HCT116 (cell line): ENCODE data around the gene THPO. TPM values are rescaled to one million over a fixed set of nuclear protein-coding genes. Genes with fewer than 3 reads are reported as not detected.

ENCODE experiments used
- ATAC-seq: fragments of 200-7000 bp; cut with Tn5 transposase; 2 replicates; pipeline ENCODE4 v1.9.1; 2020; ENCODE audit warnings: mild to moderate bottlenecking, moderate library complexity
- BruUV-seq: library from RNA; stranded (reverse); fragments of 400-500 nt; replicated peaks from 2 replicates; lab custom pipeline; 2021; lab: Mats Ljungman, UMichigan
- CTCF ChIA-PET: fragments of 300-600 bp; sonication (Branson Sonifier 250); formaldehyde crosslinking; loops from one replicate; lab custom pipeline; 2021; ENCODE audit warnings: antibody characterized with exemption; lab: Charles Lee
- POLR2A ChIA-PET: fragments of 300-600, 350-600 bp; sonication (Branson Sonifier 250); formaldehyde crosslinking; loops from one replicate; lab custom pipeline; 2021; ENCODE audit warnings: antibody characterized with exemption; lab: Charles Lee
- RAD21 ChIA-PET, 2 experiments: fragments of 300-600 bp; sonication (Branson Sonifier 250); formaldehyde crosslinking; loops; one replicate each; lab custom pipeline; 2023; ENCODE audit warnings: low total read pairs in 2 of 2; ENCODE audit not compliant: uncharacterized antibody in 2 of 2, unreplicated experiment in 2 of 2, low non-redundant PET in 1 of 2; lab: Charles Lee
- DNase-seq: peaks from one replicate; pipeline ENCODE4 v3.0.0-alpha.2; 2010; ENCODE audit warnings: low read depth, low spot score
- H2AFZ ChIP-seq: fragments of 200-600 bp; shearing (Covaris generic), sonication (generic); 2 replicates; pipeline ENCODE4 v1.6.1; 2017; ENCODE audit warnings: low read depth, mixed run types, mixed read lengths, antibody characterized with exemption, low read length; ENCODE audit not compliant: poor library complexity, severe bottlenecking
- H3K27ac ChIP-seq: 2 replicates; pipeline ENCODE4 v1.5.1; 2012; ENCODE audit warnings: low read depth, low read length
- H3K27me3 ChIP-seq: fragments of 200-600 bp; sonication (generic); 2 replicates; pipeline ENCODE4 v1.6.1; 2016; ENCODE audit warnings: mixed run types, low read length, mixed read lengths; ENCODE audit not compliant: insufficient read depth
- H3K36me3 ChIP-seq, 2 experiments: fragments of 200-500 bp in 1 of 2; fragments of 200-600 bp in 1 of 2; sonication (Bioruptor generic) in 1 of 2; sonication (generic) in 1 of 2; 2 replicates each; pipeline versions ENCODE4 v1.5.1 to v1.6.1; 2014 to 2016; ENCODE audit warnings: low read length in 2 of 2, inconsistent platforms in 1 of 2, mixed read lengths in 1 of 2, mixed run types in 1 of 2; ENCODE audit not compliant: insufficient read depth in 2 of 2, control insufficient read depth in 1 of 2
- H3K4me1 ChIP-seq, 2 experiments: fragments of 200-600 bp in 1 of 2; sonication (generic) in 1 of 2; 2 replicates each; pipeline versions ENCODE4 v1.5.1 to v1.6.1; 2012 to 2017; ENCODE audit warnings: low read length in 2 of 2, inconsistent platforms in 1 of 2, mild to moderate bottlenecking in 1 of 2, mixed read lengths in 1 of 2, mixed run types in 1 of 2, moderate library complexity in 1 of 2; ENCODE audit not compliant: insufficient read depth in 2 of 2, control insufficient read depth in 1 of 2
- H3K4me2 ChIP-seq: fragments of 200-600 bp; sonication (generic); 2 replicates; pipeline ENCODE4 v1.6.1; 2017; ENCODE audit warnings: mixed run types, low read length, mixed read lengths
- H3K4me3 ChIP-seq, 2 experiments: fragments of 200-600 bp in 1 of 2; sonication (generic) in 1 of 2; replicated peaks in 1 of 2; 2 replicates each; pipeline ENCODE4 v1.5.1; 2011 to 2016; ENCODE audit warnings: low read length in 2 of 2, control low read depth in 1 of 2, low read depth in 1 of 2, mild to moderate bottlenecking in 1 of 2, mixed read lengths in 1 of 2, mixed run types in 1 of 2
- H3K79me2 ChIP-seq: fragments of 200-600 bp; sonication (generic); 2 replicates; pipeline ENCODE4 v1.6.1; 2017; ENCODE audit warnings: mild to moderate bottlenecking, mixed run types, low read length, moderate library complexity, mixed read lengths; ENCODE audit not compliant: insufficient read depth
- H3K9ac ChIP-seq: fragments of 200-600 bp; sonication (generic); 2 replicates; pipeline ENCODE4 v1.6.1; 2016; ENCODE audit warnings: low read length, mixed read lengths
- H3K9me2 ChIP-seq: fragments of 200-600 bp; sonication (generic), shearing (Covaris generic); 2 replicates; pipeline ENCODE4 v1.6.1; 2017; ENCODE audit warnings: mixed run types, mild to moderate bottlenecking, moderate library complexity; ENCODE audit not compliant: insufficient read depth
- H3K9me3 ChIP-seq, 2 experiments: fragments of 200-500 bp in 1 of 2; fragments of 200-600 bp in 1 of 2; sonication (Bioruptor generic) in 1 of 2; sonication (generic) in 1 of 2; 2 replicates each; pipeline ENCODE4 v1.6.1; 2014 to 2017; ENCODE audit warnings: low read length in 2 of 2, mixed read lengths in 2 of 2, inconsistent platforms in 1 of 2, low read depth in 1 of 2, mild to moderate bottlenecking in 1 of 2, mixed run types in 1 of 2, moderate library complexity in 1 of 2; ENCODE audit not compliant: control insufficient read depth in 1 of 2, insufficient read depth in 1 of 2
- H4K20me1 ChIP-seq: fragments of 200-600 bp; sonication (generic), shearing (Covaris generic); 2 replicates; pipeline ENCODE4 v1.6.1; 2017; ENCODE audit warnings: mixed run types, mild to moderate bottlenecking, moderate library complexity; ENCODE audit not compliant: insufficient read depth
- CBX3 ChIP-seq: IDR thresholded peaks from 2 replicates; pipeline ENCODE4 v1.6.1; 2012; ENCODE audit warnings: low read depth
- CEBPB ChIP-seq: IDR thresholded peaks from 2 replicates; pipeline ENCODE4 v1.6.1; 2012; ENCODE audit warnings: low read depth
- CTCF ChIP-seq, 3 experiments: fragments of 200-600 bp in 1 of 3; sonication (generic) in 1 of 3; IDR thresholded peaks in 2 of 3; conservative IDR thresholded peaks in 1 of 3; 2 replicates each; pipeline ENCODE4 v1.5.1; 2012 to 2017; ENCODE audit warnings: low read depth in 2 of 3, low read length in 2 of 3, antibody characterized with exemption in 1 of 3, borderline replicate concordance in 1 of 3, control low read depth in 1 of 3, mild to moderate bottlenecking in 1 of 3, mixed read lengths in 1 of 3, mixed run types in 1 of 3, moderate library complexity in 1 of 3; ENCODE audit not compliant: insufficient read depth in 1 of 3
- EGR1 ChIP-seq: IDR thresholded peaks from 2 replicates; pipeline ENCODE4 v1.6.1; 2012; ENCODE audit warnings: low read depth
- EZH2 ChIP-seq: fragments of 200-600 bp; sonication (generic); IDR thresholded peaks from 2 replicates; pipeline ENCODE4 v1.6.1; 2017; ENCODE audit warnings: antibody characterized with exemption, mixed run types
- FOSL1 ChIP-seq: IDR thresholded peaks from 2 replicates; pipeline ENCODE4 v1.6.1; 2012; ENCODE audit warnings: low read depth
- JUND ChIP-seq: IDR thresholded peaks from 2 replicates; pipeline ENCODE4 v1.6.1; 2012
- POLR2A ChIP-seq: IDR thresholded peaks from 2 replicates; pipeline ENCODE4 v1.7.0; 2011; ENCODE audit warnings: borderline replicate concordance; ENCODE audit not compliant: insufficient read depth, insufficient read length; ENCODE audit errors: extremely low read depth
- POLR2AphosphoS5 ChIP-seq: IDR thresholded peaks from 2 replicates; pipeline ENCODE4 v1.6.1; 2011; ENCODE audit warnings: mild to moderate bottlenecking, low read depth, low read length, moderate library complexity
- REST ChIP-seq: IDR thresholded peaks from 2 replicates; pipeline ENCODE4 v1.6.1; 2012; ENCODE audit warnings: low read depth
- SIN3A ChIP-seq: IDR thresholded peaks from 2 replicates; pipeline ENCODE4 v1.6.1; 2012; ENCODE audit warnings: low read depth
- SRF ChIP-seq: IDR thresholded peaks from 2 replicates; pipeline ENCODE4 v1.6.1; 2012; ENCODE audit warnings: low read depth
- TCF7L2 ChIP-seq: IDR thresholded peaks from 2 replicates; pipeline ENCODE4 v1.7.0; 2011; ENCODE audit warnings: borderline replicate concordance, inconsistent platforms; ENCODE audit not compliant: insufficient read depth, insufficient read length; ENCODE audit errors: extremely low read depth
- YY1 ChIP-seq: IDR thresholded peaks from 2 replicates; pipeline ENCODE4 v1.6.1; 2011; ENCODE audit warnings: low read length, low read depth, moderate library complexity, mild to moderate bottlenecking; ENCODE audit not compliant: insufficient replicate concordance; ENCODE audit errors: extremely low read depth
- ZFX ChIP-seq: fragments of 450-650 bp; IDR thresholded peaks from 2 replicates; pipeline ENCODE4 v1.6.1; 2017
- ZNF274 ChIP-seq: fragments of 200-500 bp; sonication (Bioruptor generic); IDR thresholded peaks from 2 replicates; pipeline ENCODE4 v1.6.1; 2014; ENCODE audit warnings: mild to moderate bottlenecking, low read depth, low read length, inconsistent platforms
- intact Hi-C: fragments of 100-400 bp; cut with micrococcal nuclease; formaldehyde crosslinking; loops from 2 replicates; pipeline ENCODE4 v1.10.0; 2022
- total RNA-seq: library from RNA; stranded (reverse); gene quantifications from one replicate; pipeline ENCODE4 v1.2.1, GENCODE V29; 2021; ENCODE audit not compliant: unreplicated experiment
- TF ChIP-seq, protein P1 (sequence below): IDR thresholded peaks from 2 replicates; pipeline ENCODE4 v1.6.1; 2011; ENCODE audit warnings: mild to moderate bottlenecking, low read length, moderate library complexity; ENCODE audit not compliant: insufficient replicate concordance; ENCODE audit errors: extremely low read depth
- TF ChIP-seq, protein P2 (sequence below): IDR thresholded peaks from 2 replicates; pipeline ENCODE4 v1.6.1; 2012
- TF ChIP-seq, protein P3 (sequence below): IDR thresholded peaks from 2 replicates; pipeline ENCODE4 v1.6.1; 2012

The THPO gene
- total RNA-seq, 1 experiment from 2014 or later = not detected

DNA sequence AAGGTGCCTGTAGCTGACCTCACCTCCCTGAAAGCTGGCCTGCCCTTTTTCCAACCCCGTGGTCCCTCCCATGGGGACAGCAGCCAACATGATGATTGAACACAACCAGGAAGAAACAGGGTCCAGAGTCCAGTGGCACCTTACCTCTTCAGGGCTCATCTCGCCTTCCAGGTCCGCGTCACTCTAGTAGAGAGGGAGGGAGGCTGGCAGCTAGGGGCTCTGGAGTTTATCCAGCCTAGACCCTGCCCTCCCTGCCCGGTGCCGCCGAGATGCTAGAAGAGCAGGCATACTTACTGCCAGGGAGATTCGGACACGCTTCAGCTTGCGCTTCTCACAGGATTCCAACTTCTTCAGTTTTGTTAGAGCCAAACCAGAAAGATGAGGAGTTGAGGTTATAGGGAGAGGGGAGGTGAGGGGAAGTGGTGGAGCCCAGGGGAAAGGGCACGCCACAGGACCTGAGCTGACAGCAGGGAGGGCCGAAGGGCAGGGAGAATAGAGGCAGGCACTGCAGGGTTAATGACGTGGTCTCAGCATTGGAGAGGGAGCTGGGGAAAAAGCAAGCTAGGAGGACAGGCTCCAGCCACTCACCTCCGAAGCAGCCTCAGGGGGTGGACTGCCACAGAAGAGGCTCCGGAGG, 25.7 kb downstream of the THPO start:
- no peaks in the 10 kb centered on the region for H4K20me1 ChIP-seq
- no peaks in the 10 kb centered on the region for H3K9me3 ChIP-seq
- intact Hi-C loops = no loop called here
- TF ChIP-seq POLR2AphosphoS5 (no peak), TCF7L2 (no peak), CEBPB (no peak), ZNF274 (no peak), ZFX (no peak), EGR1 (no peak), SIN3A (no peak), CTCF (IDR thresholded peaks at IDR 0.05 in 2 of 3, conservative IDR thresholded peaks at IDR 0.05 in 1 of 3; ENCODE audit: borderline replicate concordance in 1 of 3, insufficient read depth in 1 of 3, low read depth in 2 of 3, low read length in 2 of 3) (no peak), FOSL1 (no peak), REST (no peak), EZH2 (no peak), CBX3 (no peak), YY1 (no peak), SRF (no peak), POLR2A (no peak), JUND (no peak)
- TF ChIP-seq, protein P1, sequence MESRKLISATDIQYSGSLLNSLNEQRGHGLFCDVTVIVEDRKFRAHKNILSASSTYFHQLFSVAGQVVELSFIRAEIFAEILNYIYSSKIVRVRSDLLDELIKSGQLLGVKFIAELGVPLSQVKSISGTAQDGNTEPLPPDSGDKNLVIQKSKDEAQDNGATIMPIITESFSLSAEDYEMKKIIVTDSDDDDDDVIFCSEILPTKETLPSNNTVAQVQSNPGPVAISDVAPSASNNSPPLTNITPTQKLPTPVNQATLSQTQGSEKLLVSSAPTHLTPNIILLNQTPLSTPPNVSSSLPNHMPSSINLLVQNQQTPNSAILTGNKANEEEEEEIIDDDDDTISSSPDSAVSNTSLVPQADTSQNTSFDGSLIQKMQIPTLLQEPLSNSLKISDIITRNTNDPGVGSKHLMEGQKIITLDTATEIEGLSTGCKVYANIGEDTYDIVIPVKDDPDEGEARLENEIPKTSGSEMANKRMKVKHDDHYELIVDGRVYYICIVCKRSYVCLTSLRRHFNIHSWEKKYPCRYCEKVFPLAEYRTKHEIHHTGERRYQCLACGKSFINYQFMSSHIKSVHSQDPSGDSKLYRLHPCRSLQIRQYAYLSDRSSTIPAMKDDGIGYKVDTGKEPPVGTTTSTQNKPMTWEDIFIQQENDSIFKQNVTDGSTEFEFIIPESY = no peak
- TF ChIP-seq, protein P2, sequence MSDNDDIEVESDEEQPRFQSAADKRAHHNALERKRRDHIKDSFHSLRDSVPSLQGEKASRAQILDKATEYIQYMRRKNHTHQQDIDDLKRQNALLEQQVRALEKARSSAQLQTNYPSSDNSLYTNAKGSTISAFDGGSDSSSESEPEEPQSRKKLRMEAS = no peak
- TF ChIP-seq, protein P3, sequence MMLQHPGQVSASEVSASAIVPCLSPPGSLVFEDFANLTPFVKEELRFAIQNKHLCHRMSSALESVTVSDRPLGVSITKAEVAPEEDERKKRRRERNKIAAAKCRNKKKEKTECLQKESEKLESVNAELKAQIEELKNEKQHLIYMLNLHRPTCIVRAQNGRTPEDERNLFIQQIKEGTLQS = no peak
- TF ChIP-seq, all 23 proteins: peak for 0
- Histone ChIP-seq H2AFZ (no peak overlapping the region), H3K27ac (no peak overlapping the region; the same call in 1 of the 2 replicates), H3K4me1 (peaks cover 0 to 3% of the 10 kb centered on the region in 2 experiments; a peak in 1 of 4 replicates), H3K9ac (no peak overlapping the region), H3K4me2 (no peak overlapping the region), H3K9me2 (no peaks in the 10 kb centered on the region), H3K79me2 (no peaks in the 10 kb centered on the region), H3K36me3 (peaks cover 19 to 21% of the 10 kb centered on the region in 2 experiments; a peak in 3 of 4 replicates), H3K27me3 (no peaks in the 10 kb centered on the region), H3K4me3 (no peak overlapping the region)
- CTCF ChIA-PET = no interaction called here
- POLR2A ChIA-PET = interaction anchor here (1.4 kb wide), 1 partner anchor 10 kb away, joined by 4 read pairs; no protein-coding TSS in a partner anchor
- no peak for DNase-seq
- BruUV-seq = no TSS peak
- ATAC-seq = no peak
- RAD21 ChIA-PET = no interaction called here
